Neural cell (in vitro differentiated cells): ENCODE data around the gene ITGAV. TPM values are rescaled to one million over a fixed set of nuclear protein-coding genes. Genes with fewer than 3 reads are reported as not detected.

Experiments used
- H2AFZ ChIP-seq: fragments of 200-600, 300-800 bp; sonication (generic), shearing (Covaris generic); 2 replicates; pipeline ENCODE4 v1.6.0; 2014; ENCODE audit warnings: low read depth, mild to moderate bottlenecking, antibody characterized with exemption, low read length, moderate library complexity
- H3F3A ChIP-seq: fragments of 200-600 bp; shearing (Covaris generic); 2 replicates; pipeline ENCODE4 v1.6.1; 2016; ENCODE audit warnings: mild to moderate bottlenecking, moderate library complexity, mixed read lengths, antibody characterized with exemption, low read length; ENCODE audit not compliant: insufficient read depth, poor library complexity, severe bottlenecking
- H3K27ac ChIP-seq: fragments of 200-600, 300-800 bp; sonication (generic), shearing (Covaris generic); 2 replicates; pipeline ENCODE4 v1.5.1; 2014; ENCODE audit warnings: mild to moderate bottlenecking, low read length, moderate library complexity
- H3K27me3 ChIP-seq: fragments of 300-800, 200-600 bp; sonication (generic), shearing (Covaris generic); 2 replicates; pipeline ENCODE4 v1.6.0; 2014; ENCODE audit warnings: mild to moderate bottlenecking, low read depth, low read length, moderate library complexity; ENCODE audit not compliant: insufficient read depth
- H3K36me3 ChIP-seq: fragments of 300-800, 200-600 bp; sonication (generic), shearing (Covaris generic); 2 replicates; pipeline ENCODE4 v1.5.1; 2014; ENCODE audit warnings: mild to moderate bottlenecking, antibody characterized with exemption, low read length, moderate library complexity; ENCODE audit not compliant: insufficient read depth
- H3K4me2 ChIP-seq: fragments of 300-800, 200-600 bp; sonication (generic), shearing (Covaris generic); 2 replicates; pipeline ENCODE4 v1.6.0; 2014; ENCODE audit warnings: mild to moderate bottlenecking, low read length
- H3K4me3 ChIP-seq: fragments of 300-800, 200-600 bp; sonication (generic), shearing (Covaris generic); 2 replicates; pipeline ENCODE4 v1.5.1; 2014; ENCODE audit warnings: mild to moderate bottlenecking, low read length, moderate library complexity
- H3K79me2 ChIP-seq: fragments of 200-600 bp; shearing (Covaris generic); replicated peaks from 2 replicates; pipeline ENCODE4 v1.6.0; 2014; ENCODE audit warnings: mild to moderate bottlenecking, low read length, moderate library complexity; ENCODE audit not compliant: insufficient read depth
- H3K9ac ChIP-seq: fragments of 300-800, 200-600 bp; sonication (generic), shearing (Covaris generic); 2 replicates; pipeline ENCODE4 v1.6.1; 2016; ENCODE audit warnings: mild to moderate bottlenecking, low read length, mixed read lengths
- H3K9me2 ChIP-seq: fragments of 200-600 bp; shearing (Covaris generic); 2 replicates; pipeline ENCODE4 v1.6.1; 2016; ENCODE audit warnings: mild to moderate bottlenecking, low read length, mixed read lengths; ENCODE audit not compliant: insufficient read depth
- H3K9me3 ChIP-seq: fragments of 200-600, 300-800 bp; sonication (generic), shearing (Covaris generic); 2 replicates; pipeline ENCODE4 v1.6.1; 2016; ENCODE audit warnings: mild to moderate bottlenecking, mixed run types, low read length, moderate library complexity, mixed read lengths
- H4K20me1 ChIP-seq: fragments of 200-600 bp; shearing (Covaris generic); 2 replicates; pipeline ENCODE4 v1.6.1; 2016; ENCODE audit warnings: mild to moderate bottlenecking, mixed run types; ENCODE audit not compliant: insufficient read depth
- EP300 ChIP-seq: fragments of 450-650 bp; conservative IDR thresholded peaks from 2 replicates; pipeline ENCODE4 v1.6.1; 2014; ENCODE audit warnings: antibody characterized with exemption, mild to moderate bottlenecking, moderate library complexity; ENCODE audit not compliant: poor library complexity, severe bottlenecking
- EZH2 ChIP-seq: fragments of 200-600, 300-800 bp; shearing (Covaris generic), sonication (generic); IDR thresholded peaks from 2 replicates; pipeline ENCODE4 v1.6.1; 2014; ENCODE audit warnings: antibody characterized with exemption, low read length, borderline replicate concordance, mild to moderate bottlenecking; ENCODE audit not compliant: insufficient read depth, poor library complexity, severe bottlenecking
- MXI1 ChIP-seq: fragments of 450-650 bp; conservative IDR thresholded peaks from 2 replicates; pipeline ENCODE4 v1.6.1; 2014; ENCODE audit warnings: antibody characterized with exemption, mild to moderate bottlenecking; ENCODE audit not compliant: poor library complexity, severe bottlenecking
- POLR2AphosphoS5 ChIP-seq: IDR thresholded peaks from 2 replicates; pipeline ENCODE4 v1.6.1; 2012
- RAD21 ChIP-seq: fragments of 450-650 bp; conservative IDR thresholded peaks from 2 replicates; pipeline ENCODE4 v1.6.1; 2014; ENCODE audit warnings: antibody characterized with exemption, mild to moderate bottlenecking, moderate library complexity
- SMC3 ChIP-seq: fragments of 450-650 bp; conservative IDR thresholded peaks from 2 replicates; pipeline ENCODE4 v1.6.1; 2014; ENCODE audit warnings: antibody characterized with exemption, mild to moderate bottlenecking, moderate library complexity; ENCODE audit not compliant: poor library complexity
- TAF1 ChIP-seq: IDR thresholded peaks from 2 replicates; pipeline ENCODE4 v1.6.1; 2012; ENCODE audit warnings: low read depth
- polyA plus RNA-seq: library from polyadenylated mRNA; depleted of rRNA; stranded (reverse); fragments of >200 nt; gene quantifications from 2 replicates; pipeline ENCODE4 v1.2.3, GENCODE V29; 2014
- TF ChIP-seq, protein P1 (sequence below): fragments of 450-650 bp; IDR thresholded peaks from 2 replicates; pipeline ENCODE4 v1.5.1; 2014; ENCODE audit warnings: antibody characterized with exemption, mild to moderate bottlenecking, moderate library complexity; ENCODE audit not compliant: poor library complexity, severe bottlenecking
- TF ChIP-seq, protein P2 (sequence below): IDR thresholded peaks from 2 replicates; pipeline ENCODE4 v1.6.1; 2012; ENCODE audit warnings: borderline replicate concordance

Gene ITGAV
- polyA plus RNA-seq, 1 donor from 2014 or later, result 6.6 TPM

DNA sequence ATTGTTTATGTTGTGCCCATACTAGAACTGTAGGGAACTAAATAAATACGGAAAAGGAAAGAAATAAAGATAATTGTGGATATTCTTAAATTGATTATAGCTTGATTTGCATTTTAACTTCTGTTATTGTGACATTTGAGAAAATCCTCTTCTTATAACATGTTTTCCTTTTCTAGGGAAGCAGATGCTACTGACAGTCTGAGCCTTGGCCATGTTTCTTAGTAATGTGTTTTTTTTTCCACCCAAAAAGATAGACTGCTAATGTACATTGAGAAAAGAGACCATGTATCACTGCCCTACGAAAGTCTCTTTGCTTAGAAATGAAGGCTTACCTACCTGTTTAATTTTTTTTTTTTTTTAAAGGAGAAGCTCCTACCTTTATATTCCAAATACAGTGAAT is 22.2 kb downstream of the ITGAV start:
- Histone ChIP-seq H3K79me2 (no peaks in the 10 kb centered on the region), H3K9me2 (no peaks in the 10 kb centered on the region), H3K9me3 (no peaks in the 10 kb centered on the region), H2AFZ (no peak overlapping the region), H3K9ac (no peak overlapping the region), H3K27ac (no peak overlapping the region), H3K27me3 (no peaks in the 10 kb centered on the region), H3K36me3 (no peaks in the 10 kb centered on the region), H3K4me2 (no peak overlapping the region), H3K4me3 (no peak overlapping the region), H3F3A (no peaks in the 10 kb centered on the region), H4K20me1 (no peaks in the 10 kb centered on the region)
- no peak for TF ChIP-seq MXI1

- Histone ChIP-seq H3K4me3 (no peak overlapping the region), H4K20me1 (no peaks in the 10 kb centered on the region)
- TF ChIP-seq, protein P1, sequence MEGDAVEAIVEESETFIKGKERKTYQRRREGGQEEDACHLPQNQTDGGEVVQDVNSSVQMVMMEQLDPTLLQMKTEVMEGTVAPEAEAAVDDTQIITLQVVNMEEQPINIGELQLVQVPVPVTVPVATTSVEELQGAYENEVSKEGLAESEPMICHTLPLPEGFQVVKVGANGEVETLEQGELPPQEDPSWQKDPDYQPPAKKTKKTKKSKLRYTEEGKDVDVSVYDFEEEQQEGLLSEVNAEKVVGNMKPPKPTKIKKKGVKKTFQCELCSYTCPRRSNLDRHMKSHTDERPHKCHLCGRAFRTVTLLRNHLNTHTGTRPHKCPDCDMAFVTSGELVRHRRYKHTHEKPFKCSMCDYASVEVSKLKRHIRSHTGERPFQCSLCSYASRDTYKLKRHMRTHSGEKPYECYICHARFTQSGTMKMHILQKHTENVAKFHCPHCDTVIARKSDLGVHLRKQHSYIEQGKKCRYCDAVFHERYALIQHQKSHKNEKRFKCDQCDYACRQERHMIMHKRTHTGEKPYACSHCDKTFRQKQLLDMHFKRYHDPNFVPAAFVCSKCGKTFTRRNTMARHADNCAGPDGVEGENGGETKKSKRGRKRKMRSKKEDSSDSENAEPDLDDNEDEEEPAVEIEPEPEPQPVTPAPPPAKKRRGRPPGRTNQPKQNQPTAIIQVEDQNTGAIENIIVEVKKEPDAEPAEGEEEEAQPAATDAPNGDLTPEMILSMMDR, result no peak
Observed at GRCh38 chr2:186612555-186613440, 22.9 kb downstream of the ITGAV start.

GRCh38 chr2:186614373-186614772 is 24.5 kb downstream of the ITGAV start:
- no peaks in the 10 kb centered on the region for H3F3A ChIP-seq
- no peaks in the 10 kb centered on the region for H3K79me2 ChIP-seq
- no peak overlapping the region for H2AFZ ChIP-seq
- no peak overlapping the region for H3K4me2 ChIP-seq
- H3K9ac ChIP-seq, result no peak overlapping the region
- H3K9me3 ChIP-seq, result no peaks in the 10 kb centered on the region
- H3K27ac ChIP-seq, result no peak overlapping the region
- H3K36me3 ChIP-seq, result no peaks in the 10 kb centered on the region
- no peak for TF ChIP-seq SMC3
- TF ChIP-seq EP300, result no peak
- no peak for TF ChIP-seq RAD21
- TF ChIP-seq MXI1, result no peak
- no peak for TF ChIP-seq POLR2AphosphoS5
- TF ChIP-seq TAF1, result no peak
- TF ChIP-seq, protein P1, result no peak
- TF ChIP-seq, protein P2, sequence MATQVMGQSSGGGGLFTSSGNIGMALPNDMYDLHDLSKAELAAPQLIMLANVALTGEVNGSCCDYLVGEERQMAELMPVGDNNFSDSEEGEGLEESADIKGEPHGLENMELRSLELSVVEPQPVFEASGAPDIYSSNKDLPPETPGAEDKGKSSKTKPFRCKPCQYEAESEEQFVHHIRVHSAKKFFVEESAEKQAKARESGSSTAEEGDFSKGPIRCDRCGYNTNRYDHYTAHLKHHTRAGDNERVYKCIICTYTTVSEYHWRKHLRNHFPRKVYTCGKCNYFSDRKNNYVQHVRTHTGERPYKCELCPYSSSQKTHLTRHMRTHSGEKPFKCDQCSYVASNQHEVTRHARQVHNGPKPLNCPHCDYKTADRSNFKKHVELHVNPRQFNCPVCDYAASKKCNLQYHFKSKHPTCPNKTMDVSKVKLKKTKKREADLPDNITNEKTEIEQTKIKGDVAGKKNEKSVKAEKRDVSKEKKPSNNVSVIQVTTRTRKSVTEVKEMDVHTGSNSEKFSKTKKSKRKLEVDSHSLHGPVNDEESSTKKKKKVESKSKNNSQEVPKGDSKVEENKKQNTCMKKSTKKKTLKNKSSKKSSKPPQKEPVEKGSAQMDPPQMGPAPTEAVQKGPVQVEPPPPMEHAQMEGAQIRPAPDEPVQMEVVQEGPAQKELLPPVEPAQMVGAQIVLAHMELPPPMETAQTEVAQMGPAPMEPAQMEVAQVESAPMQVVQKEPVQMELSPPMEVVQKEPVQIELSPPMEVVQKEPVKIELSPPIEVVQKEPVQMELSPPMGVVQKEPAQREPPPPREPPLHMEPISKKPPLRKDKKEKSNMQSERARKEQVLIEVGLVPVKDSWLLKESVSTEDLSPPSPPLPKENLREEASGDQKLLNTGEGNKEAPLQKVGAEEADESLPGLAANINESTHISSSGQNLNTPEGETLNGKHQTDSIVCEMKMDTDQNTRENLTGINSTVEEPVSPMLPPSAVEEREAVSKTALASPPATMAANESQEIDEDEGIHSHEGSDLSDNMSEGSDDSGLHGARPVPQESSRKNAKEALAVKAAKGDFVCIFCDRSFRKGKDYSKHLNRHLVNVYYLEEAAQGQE, result no peak
- TF ChIP-seq EZH2, result no peak
- H3K4me3 ChIP-seq, result no peak overlapping the region
- H3K9me2 ChIP-seq, result no peaks in the 10 kb centered on the region
- H4K20me1 ChIP-seq, result no peaks in the 10 kb centered on the region
- no peaks in the 10 kb centered on the region for H3K27me3 ChIP-seq

More at GRCh38 chr2:186612555-186613440, 22.9 kb downstream of the ITGAV start:
- no peaks in the 10 kb centered on the region for H3K36me3 ChIP-seq
- H3F3A ChIP-seq, result no peaks in the 10 kb centered on the region
- no peaks in the 10 kb centered on the region for H3K79me2 ChIP-seq
- H3K27me3 ChIP-seq, result no peaks in the 10 kb centered on the region
- H3K9me3 ChIP-seq, result no peaks in the 10 kb centered on the region
- H2AFZ ChIP-seq, result no peak overlapping the region
- no peak overlapping the region for H3K4me2 ChIP-seq
- H3K9ac ChIP-seq, result no peak overlapping the region
- H3K9me2 ChIP-seq, result no peaks in the 10 kb centered on the region
- no peak overlapping the region for H3K27ac ChIP-seq
